Measurements from ENCODE around the gene COPS2. TPM values are rescaled to one million over a fixed set of nuclear protein-coding genes. Genes with fewer than 3 reads are reported as not detected.

The COPS2 gene
- total and polyA plus RNA-seq, 2 of the 13 experiments (the other 11 are each of a cell fraction or from before 2014, with no cell fraction given) = 37.8 to 66.3 TPM

GRCh38 chr15:49164865-49165264 is 9.5 kb upstream of the COPS2 start (continued):
- TF ChIP-seq HNF1A (IDR thresholded peaks at IDR 0.05; ENCODE audit: low read depth) (no peak), HNF1A (CRISPR knock-in tag; IDR thresholded peaks at IDR 0.05; ENCODE audit: borderline replicate concordance) (no peak), ATF3 (CRISPR knock-in tag; IDR thresholded peaks at IDR 0.05) (no peak), THAP7 (CRISPR knock-in tag; IDR thresholded peaks at IDR 0.05) (no peak), CREB3 (CRISPR knock-in tag; IDR thresholded peaks at IDR 0.05) (no peak), SUZ12 (IDR thresholded peaks at IDR 0.05; ENCODE audit: low read depth, low read length) (no peak), ZNF777 (CRISPR knock-in tag; IDR thresholded peaks at IDR 0.05) (no peak)

GRCh38 chr15:49163678-49164077 is 8.3 kb upstream of the COPS2 start:
- CTCF ChIA-PET (ENCODE audit: low intra/inter-chr PET ratio, low total read pairs) = no interaction called here
- H3K36me3 ChIP-seq (replicated peaks in 1 of 2; ENCODE audit: control insufficient read depth in 1 of 2, insufficient read depth in 2 of 2, low read length in 2 of 2) = 0 out of 5 replicates have a peak, but pooled peaks cover 0 to 3% of the 10 kb centered on the region in 2 experiments
- ATAC-seq = no peak
- no peak overlapping the region for H2AFZ ChIP-seq (ENCODE audit: low read length)
- H3K9ac ChIP-seq (ENCODE audit: insufficient read depth, low read depth, low read length) = no peak overlapping the region
- H3K4me3 ChIP-seq (replicated peaks in 1 of 3; ENCODE audit: insufficient read depth in 1 of 3, low read depth in 2 of 3, low read length in 3 of 3) = no peak overlapping the region
- no peak overlapping the region for H3K4me2 ChIP-seq (ENCODE audit: low read depth, low read length)
- H4K20me1 ChIP-seq (ENCODE audit: insufficient read depth, low read length) = no peaks in the 10 kb centered on the region
- no peaks in the 10 kb centered on the region for H3K4me1 ChIP-seq (ENCODE audit: insufficient read depth, low read length)
- no peaks in the 10 kb centered on the region for H3K79me2 ChIP-seq (ENCODE audit: insufficient read depth, low read length)
- POLR2A ChIA-PET = no interaction called here
- in situ Hi-C loops (cut with HindIII; ENCODE audit: extremely low pct_ligation_motif_present, low pct_unique_long_range_greater_than_20kb) = no loop called here
- no peaks in the 10 kb centered on the region for H3K27me3 ChIP-seq (ENCODE audit: control insufficient read depth in 1 of 2, insufficient read depth in 2 of 2, low read length in 2 of 2)
- TF ChIP-seq ZMYM3 (CRISPR knock-in tag; IDR thresholded peaks at IDR 0.05) = no peak
- TF ChIP-seq THAP7 (CRISPR knock-in tag; IDR thresholded peaks at IDR 0.05) = no peak
- no peak for TF ChIP-seq ZNF326 (CRISPR knock-in tag; IDR thresholded peaks at IDR 0.05; ENCODE audit: borderline replicate concordance)
- no peak for TF ChIP-seq TGIF2 (CRISPR knock-in tag; IDR thresholded peaks at IDR 0.05)
- no peak for TF ChIP-seq RBM39 (IDR thresholded peaks at IDR 0.05; ENCODE audit: low read depth, low read length, poor library complexity, severe bottlenecking)
- no peak for TF ChIP-seq NFKBIZ (CRISPR knock-in tag; IDR thresholded peaks at IDR 0.05)
- H3K27ac ChIP-seq (ENCODE audit: extremely low read length, insufficient read depth, low read length) = no peak overlapping the region
- no peaks in the 10 kb centered on the region for H3K9me3 ChIP-seq (ENCODE audit: low read length)
- no TSS peak for BruUV-seq (replicated peaks)
- no peak for DNase-seq (ENCODE audit: low spot score)
- 89% methylated on average over 1 of the region's 1 CpG for WGBS (ENCODE audit: low lambda C conversion rate)
- FAIRE-seq = no peak
- intact Hi-C loops (cut with micrococcal nuclease; ENCODE audit: unreplicated experiment) = no loop called here

Data from HepG2 (cell line).